RPMI7951 (cell line): ENCODE data around the gene EXOSC6. TPM values are rescaled to one million over a fixed set of nuclear protein-coding genes. Genes with fewer than 3 reads are reported as not detected.
"Not testable (repeated sequence)": the region's sequence is repeated elsewhere in the genome, so short reads cannot be mapped to it uniquely, and the experiment has no call there.

Source experiments
- DNase-seq: peaks from one replicate; pipeline ENCODE4 v3.0.0-alpha.2; 2012; ENCODE audit warnings: low read depth
- total RNA-seq: library from RNA; depleted of rRNA; stranded (reverse); fragments of >200 nt; shearing (Covaris generic); gene quantifications from 2 replicates; pipeline ENCODE4 v1.2.3, GENCODE V29; 2014

Gene EXOSC6
- total RNA-seq, 1 experiment from 2014 or later: 10.0 TPM

DNA sequence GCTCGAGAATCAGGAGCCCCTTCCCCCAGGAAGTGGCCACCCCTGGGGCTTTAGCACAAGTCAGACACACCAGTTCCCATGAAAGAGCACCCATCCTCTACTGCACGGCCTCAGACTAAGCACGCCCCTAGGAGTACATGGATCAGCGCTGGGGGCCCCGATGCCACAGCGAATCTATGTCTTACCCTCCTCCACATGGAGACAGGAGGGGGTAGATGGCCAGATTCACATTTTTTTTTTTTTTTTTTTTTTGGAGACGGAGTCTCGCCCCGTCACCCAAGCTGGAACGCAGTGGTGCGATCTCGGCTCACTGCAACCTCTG is 3.2 kb upstream of the EXOSC6 start:
- DNase-seq: no peak

DNA sequence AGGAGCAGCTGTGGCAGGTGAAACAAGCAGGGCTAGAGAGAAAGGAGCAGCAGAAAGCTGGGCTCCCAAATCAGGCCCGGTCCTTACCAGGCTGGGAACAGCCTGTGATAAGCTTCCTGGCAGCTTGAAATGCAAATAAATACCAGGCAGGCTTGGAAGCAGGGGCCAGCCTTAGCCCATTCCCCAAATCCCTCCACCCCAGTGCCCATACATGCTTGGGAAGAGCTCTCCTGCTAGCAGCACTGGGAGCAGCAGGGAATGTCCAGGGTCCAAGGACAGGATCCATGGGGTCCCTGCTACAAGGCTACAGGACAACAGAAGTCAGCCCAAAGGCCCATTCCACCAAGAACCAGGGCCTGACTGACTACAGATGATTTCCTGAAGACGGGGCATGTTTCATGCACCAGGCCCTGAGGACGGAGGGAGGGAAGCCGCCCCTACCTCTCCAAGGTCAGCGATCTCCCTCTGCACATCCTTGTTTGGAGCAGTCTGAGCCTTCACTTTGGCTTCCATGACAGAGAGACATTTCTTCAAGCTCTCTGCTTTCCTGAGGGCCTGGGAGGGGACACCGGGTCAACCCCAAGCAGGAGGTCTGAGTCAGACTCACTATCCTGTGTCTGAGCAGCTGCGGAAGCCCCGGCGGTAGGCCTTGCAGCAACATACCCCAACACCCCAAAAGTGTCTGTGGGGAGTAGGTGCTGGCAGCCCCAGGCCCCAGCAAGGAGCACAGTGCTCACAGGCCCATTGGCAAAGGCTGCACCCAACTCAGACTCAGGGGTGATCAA is 2.6 kb upstream of the EXOSC6 start:
- no peak for DNase-seq

GRCh38 chr16:70253291-70254106 is 1.8 kb upstream of the EXOSC6 start:
- peak; percentile 44 for DNase-seq

DNA sequence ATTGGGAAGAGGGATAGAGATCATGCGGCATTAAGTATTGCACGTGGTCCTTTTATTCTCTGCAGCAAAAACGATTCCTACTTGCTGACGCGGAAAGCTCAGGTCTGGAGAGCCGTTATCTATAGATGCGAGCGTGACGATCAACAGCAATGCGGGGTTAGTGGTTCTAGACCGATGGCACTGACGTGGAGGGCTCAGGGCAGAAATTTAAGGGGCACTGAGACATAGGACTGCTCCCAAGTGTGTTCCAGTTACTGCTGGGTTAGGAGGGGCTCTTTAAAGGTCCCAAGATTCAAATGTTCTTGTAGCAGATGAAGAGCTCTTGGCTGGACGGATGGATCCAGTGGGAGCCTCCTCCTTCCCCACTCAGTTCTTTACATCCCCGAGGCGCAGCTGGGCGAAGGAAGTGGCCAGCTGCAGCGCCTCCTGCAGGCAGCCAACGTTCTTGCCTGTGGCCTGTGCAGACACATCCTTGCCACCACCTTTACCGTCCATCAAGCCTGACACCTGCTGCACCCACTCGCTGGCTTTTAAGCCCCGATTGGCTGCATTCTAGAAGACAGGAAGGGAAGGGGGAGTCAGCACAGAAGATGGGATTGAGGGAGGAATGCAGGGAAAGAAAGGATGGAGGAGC is 732 bp upstream of the EXOSC6 start:
- DNase-seq: no peak

DNA sequence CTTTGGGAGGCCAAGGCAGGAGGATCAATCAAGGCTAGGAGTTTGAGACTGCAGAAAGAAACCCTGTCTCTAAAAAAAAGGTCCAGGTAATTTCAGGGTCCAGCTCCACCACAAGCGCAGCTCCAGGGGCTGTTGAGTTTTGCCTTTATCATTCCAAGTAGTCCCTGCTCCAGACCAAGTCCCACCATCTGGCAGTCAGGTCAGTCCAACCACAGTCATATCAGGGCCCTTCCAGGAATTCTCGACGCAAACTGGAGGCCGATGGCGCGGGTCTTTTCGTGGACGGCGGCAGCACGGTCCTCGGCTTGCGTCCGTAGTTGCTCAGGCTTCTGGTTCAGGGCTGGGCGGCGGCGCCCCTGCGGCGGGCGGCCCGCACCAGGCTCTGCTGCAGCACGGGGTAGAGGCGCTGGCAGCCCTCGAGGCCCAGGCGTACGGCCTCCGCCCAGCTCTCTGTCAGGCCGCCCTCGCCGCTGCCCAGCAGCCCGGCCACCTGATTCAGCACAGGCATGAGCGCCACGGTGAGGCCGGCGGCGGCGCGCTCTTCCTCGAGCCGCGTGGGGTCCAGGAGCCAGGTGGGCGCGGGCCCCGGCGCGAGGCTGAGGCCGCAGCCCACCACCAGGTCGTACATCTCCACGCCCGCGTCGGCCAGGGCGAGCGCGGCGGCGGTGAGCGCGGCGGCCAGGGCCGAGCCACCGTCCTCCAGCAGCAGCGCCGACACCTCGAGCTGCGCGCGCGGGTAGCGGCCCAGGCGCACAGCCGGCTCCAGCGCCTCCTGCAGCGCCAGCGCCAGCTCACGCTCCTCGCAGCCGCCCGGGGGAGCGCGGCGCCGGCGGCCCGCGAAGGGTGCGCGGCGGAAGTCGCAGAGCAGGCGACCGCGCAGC is 752 bp downstream of the EXOSC6 start:
- DNase-seq: peak; percentile 53

DNA sequence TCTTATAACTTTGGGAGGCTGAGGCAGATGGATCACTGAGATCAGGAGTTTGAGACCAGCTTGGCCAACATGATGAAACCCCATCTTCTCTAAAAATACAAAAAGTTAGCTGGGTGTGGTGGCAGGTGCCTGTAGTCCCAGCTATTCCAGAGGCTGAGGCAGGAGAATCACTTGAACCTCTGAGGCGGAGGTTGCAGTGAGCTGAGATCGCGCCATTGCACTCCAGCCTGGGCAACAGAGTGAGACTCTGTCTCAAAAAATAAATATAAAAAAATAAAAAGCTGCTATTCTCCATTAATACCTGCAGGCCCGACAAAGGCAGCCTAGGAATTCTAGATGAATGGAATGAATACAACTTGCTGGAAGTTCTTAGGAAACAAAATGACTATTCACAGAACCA is 2.0 kb downstream of the EXOSC6 start:
- not testable (repeated sequence) for DNase-seq

DNA sequence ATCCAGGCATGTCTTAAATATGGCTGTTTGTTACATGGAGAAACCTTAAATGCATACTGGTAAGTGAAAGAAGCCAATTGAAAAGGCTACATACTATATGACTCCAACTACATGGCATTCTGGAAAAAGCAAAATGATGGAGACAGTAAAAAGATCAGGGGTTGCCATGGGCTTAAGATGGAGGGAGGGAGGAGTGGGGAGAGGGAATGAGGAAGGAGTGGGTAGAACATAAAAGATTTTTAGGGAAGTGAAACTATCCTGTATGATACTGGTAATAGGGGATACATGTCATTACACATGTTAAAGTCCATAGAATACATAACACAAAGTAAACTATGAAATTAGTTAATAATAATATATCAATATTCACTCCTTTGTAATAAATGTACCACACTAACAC is 13.0 kb downstream of the EXOSC6 start:
- DNase-seq: not testable (repeated sequence)

- not testable (repeated sequence) for DNase-seq
Observed at GRCh38 chr16:70231831-70232230, 19.9 kb downstream of the EXOSC6 start.

DNA sequence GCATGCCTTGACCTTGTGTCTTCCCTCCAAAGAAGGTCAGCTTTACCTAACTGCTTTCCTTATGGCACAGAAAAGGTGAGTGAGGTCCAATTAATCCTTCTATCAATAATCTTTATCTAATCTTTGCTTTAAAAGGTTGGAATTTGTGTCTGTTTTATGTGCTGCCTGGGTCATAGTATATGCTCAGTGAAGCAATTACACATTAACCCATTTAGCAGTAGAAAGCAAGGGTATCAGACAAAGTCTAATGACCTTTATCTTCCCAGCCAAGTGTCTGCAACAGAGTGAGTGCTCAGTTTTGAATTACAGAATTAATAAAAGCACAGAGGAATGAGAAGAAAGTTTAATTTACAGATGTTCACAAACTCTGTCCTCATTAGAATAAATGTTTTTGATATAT is 25.7 kb downstream of the EXOSC6 start:
- not testable (repeated sequence) for DNase-seq

GRCh38 chr16:70225430-70225829 is 26.3 kb downstream of the EXOSC6 start:
- not testable (repeated sequence) for DNase-seq

GRCh38 chr16:70224645-70225044 is 27.1 kb downstream of the EXOSC6 start:
- DNase-seq: not testable (repeated sequence)

DNA sequence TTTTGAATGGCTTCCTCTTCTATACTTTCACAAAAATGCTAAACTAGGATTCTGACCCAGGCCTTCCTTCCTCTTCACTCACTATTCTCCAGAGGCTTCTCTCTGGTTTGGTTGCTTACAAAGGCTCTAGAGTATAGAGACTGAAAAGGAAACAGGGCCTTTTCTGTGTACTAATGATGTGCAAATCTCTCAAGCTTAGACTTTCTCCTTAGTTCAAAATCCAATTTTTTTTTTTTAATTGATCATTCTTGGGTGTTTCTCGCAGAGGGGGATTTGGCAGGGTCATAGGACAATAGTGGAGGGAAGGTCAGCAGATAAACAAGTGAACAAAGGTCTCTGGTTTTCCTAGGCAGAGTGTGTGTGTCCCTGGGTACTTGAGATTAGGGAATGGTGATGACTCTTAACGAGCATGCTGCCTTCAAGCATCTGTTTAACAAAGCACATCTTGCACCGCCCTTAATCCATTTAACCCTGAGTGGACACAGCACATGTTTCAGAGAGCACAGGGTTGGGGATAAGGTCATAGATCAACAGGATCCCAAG is 27.7 kb downstream of the EXOSC6 start:
- DNase-seq: not testable (repeated sequence)

DNA sequence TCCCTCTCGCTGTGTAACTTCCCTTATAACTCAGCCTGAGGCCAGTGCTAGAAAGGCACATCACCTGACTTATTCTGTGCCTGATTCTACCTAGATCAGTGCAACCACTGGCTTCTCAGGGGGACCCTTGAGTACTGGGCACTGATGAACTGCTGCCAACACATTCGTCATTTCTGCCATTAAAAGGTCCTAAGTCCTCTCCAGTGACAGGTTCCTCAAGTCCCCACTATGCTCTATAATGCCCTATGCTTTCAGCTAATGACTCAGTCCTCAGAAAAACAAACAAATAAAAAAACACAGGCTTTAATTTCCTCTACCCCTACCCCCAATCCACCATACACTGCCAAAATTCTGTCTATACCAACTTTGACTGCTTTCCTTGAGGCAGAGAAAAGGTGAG is 28.5 kb downstream of the EXOSC6 start:
- not testable (repeated sequence) for DNase-seq

- not testable (repeated sequence) for DNase-seq
Observed at GRCh38 chr16:70222574-70222973, 29.2 kb downstream of the EXOSC6 start.

- DNase-seq: peak; percentile 4
Observed at GRCh38 chr16:70218586-70218985, 33.2 kb downstream of the EXOSC6 start.

- not testable (repeated sequence) for DNase-seq
Observed at GRCh38 chr16:70206382-70206781, 45.4 kb downstream of the EXOSC6 start.

DNA sequence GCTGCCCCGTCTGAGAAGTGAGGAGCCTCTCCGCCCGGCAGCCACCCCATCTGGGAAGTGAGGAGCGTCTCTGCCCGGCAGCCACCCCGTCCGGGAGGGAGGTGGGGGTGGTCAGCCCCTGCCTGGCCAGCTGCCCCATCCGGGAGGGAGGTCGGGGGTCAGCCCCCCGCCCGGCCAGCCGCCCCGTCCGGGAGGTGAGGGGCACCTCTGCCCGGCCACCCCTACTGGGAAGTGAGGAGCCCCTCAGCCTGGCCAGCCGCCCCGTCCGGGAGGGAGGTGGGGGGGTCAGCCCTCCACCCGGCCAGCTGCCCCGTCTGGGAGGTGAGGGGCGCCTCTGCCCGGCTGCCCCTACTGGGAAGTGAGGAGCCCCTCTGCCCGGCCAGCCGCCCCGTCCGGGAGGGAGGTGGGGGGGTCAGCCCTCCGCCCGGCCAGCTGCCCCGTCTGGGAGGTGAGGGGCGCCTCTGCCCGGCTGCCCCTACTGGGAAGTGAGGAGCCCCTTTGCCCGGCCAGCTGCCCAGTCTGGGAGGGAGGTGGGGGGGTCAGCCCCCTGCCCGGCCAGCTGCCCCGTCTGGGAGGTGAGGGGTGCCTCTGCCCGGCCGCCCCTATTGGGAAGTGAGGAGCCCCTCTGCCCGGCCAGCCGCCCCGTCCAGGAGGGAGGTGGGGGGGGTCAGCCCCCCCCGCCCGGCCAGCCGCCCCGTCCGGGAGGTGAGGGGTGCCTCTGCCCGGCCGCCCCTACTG is 46.9 kb downstream of the EXOSC6 start:
- DNase-seq: not testable (repeated sequence)

DNA sequence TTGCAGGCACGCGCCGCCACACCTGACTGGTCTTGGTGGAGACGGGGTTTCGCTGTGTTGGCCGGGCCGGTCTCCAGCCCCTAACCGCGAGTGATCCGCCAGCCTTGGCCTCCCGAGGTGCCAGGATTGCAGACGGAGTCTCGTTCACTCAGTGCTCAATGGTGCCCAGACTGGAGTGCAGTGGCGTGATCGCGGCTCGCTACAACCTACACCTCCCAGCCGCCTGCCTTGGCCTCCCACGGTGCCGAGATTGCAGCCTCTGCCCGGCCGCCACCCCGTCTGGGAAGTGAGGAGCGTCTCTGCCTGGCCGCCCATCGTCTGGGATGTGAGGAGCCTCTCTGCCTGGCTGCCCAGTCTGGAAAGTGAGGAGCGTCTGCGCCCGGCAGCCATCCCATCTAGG is 47.7 kb downstream of the EXOSC6 start:
- DNase-seq: not testable (repeated sequence)

GRCh38 chr16:70203508-70203907 is 48.2 kb downstream of the EXOSC6 start:
- DNase-seq: not testable (repeated sequence)

DNA sequence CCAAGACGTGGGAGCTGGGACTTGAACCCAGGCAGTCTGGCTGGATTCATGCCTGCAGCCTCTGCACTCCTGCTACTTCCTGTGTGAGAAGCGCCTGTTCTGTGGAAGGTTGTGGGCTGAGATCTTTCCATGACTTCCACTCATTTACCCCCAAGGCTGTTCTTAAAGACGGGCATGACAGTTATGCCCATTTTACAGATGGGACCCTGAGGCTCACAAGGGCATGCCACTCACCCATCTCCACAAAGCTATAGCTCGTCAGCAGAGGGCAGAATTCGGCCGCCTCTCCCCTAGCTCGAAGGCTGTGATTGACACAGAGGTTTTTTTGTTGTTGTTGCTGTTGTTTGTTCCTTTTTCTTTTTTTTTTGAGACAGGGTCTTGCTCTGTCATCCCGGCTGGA is 51.7 kb downstream of the EXOSC6 start:
- not testable (repeated sequence) for DNase-seq
